ENCODE data around the gene S100P. TPM values are rescaled to one million over a fixed set of nuclear protein-coding genes. Genes with fewer than 3 reads are reported as not detected.
"Not testable (repeated sequence)": the region's sequence is repeated elsewhere in the genome, so short reads cannot be mapped to it uniquely, and the experiment has no call there.

S100P gene
- total and polyA plus RNA-seq, 2 donors (not counting 1 experiment from before 2014, with no cell fraction given), result 0.07 TPM; not detected in 1

DNA sequence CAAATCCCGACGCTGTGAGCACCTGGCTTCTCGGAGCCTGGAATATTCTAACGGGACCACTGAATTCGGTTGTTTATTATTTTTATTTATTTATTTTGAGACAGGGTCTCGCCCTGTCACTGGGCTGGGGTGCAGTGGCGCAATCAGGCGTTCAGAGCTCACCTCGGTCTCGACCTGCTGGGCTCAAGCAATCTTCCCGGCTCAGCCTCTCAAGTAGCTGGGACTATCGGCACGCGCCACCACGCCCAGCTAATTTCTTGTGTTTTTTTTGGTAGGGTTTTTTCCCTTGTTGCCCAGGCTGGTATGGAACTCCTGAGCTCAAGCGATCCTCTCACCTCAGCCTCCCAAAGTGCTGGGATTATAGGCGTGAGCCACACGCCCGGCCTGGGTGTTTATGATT is 21.5 kb upstream of the S100P start:
- intact Hi-C loops (cut with micrococcal nuclease), result no loop called here
- Histone ChIP-seq H3K27me3 (replicated peaks in 1 of 4; ENCODE audit: control extremely low read depth in 1 of 4, control insufficient read depth in 3 of 4, insufficient read depth in 4 of 4, low read length in 3 of 4) (peaks cover 0 to 2% (median 0%) of the 10 kb centered on the region in 4 experiments), H3K9ac (ENCODE audit: low read length) (no peak overlapping the region), H3K4me2 (replicated peaks; ENCODE audit: low read depth, low read length, poor library complexity, severe bottlenecking) (no peak overlapping the region), H3K79me2 (ENCODE audit: control insufficient read depth, insufficient read depth, low read length) (peaks cover 21% of the 10 kb centered on the region), H2AFZ (ENCODE audit: insufficient read depth, low read depth, low read length, poor library complexity, severe bottlenecking) (no peak overlapping the region), H3K9me3 (ENCODE audit: control extremely low read depth in 1 of 3, control insufficient read depth in 2 of 3, insufficient read depth in 1 of 3, low read length in 2 of 3) (peaks cover 0 to 2% (median 0%) of the 10 kb centered on the region in 3 donors), H3K27ac (ENCODE audit: low read length in 2 of 2) (no peak overlapping the region), H4K20me1 (ENCODE audit: control insufficient read depth, insufficient read depth, low read length, poor library complexity, severe bottlenecking) (peaks cover 22% of the 10 kb centered on the region), H3K4me1 (ENCODE audit: control insufficient read depth in 2 of 2, insufficient read depth in 2 of 2, low read length in 2 of 2) (peaks cover 26 to 34% of the 10 kb centered on the region in 2 donors), H3K36me3 (replicated peaks in 1 of 2; ENCODE audit: control extremely low read depth in 1 of 2, control insufficient read depth in 1 of 2, extremely low read depth in 1 of 2, insufficient read depth in 2 of 2, low read length in 1 of 2) (peaks cover 0 to 16% of the 10 kb centered on the region in 2 experiments), H3K4me3 (ENCODE audit: control extremely low read depth in 1 of 5, extremely low read depth in 1 of 5, insufficient read depth in 1 of 5, low read depth in 2 of 5, low read length in 4 of 5) (no peak overlapping the region)
- CTCF ChIA-PET, result interaction anchor here (1.0 to 3.4 kb wide), 2 partner anchors 202 to 371 kb away, joined by 3 to 14 read pairs; partner anchors contain the start of gene TADA2B
- ATAC-seq (ENCODE audit: low read depth), result no peak
- no peaks in the 10 kb centered on the region for H3K9me3 Mint-ChIP-seq (ENCODE audit: insufficient read depth)
- H3K27ac Mint-ChIP-seq, result no peak overlapping the region
- WGBS (ENCODE audit: insufficient coverage), result 96% methylated on average over 16 of the region's 19 CpGs
- POLR2A ChIA-PET, result interaction anchor here (0.6 kb wide), 1 partner anchor 32 kb away, joined by 3 read pairs; the partner anchor contains the start of gene MRFAP1
- peaks cover 35% of the 10 kb centered on the region for H3K4me1 Mint-ChIP-seq
- H3K4me3 Mint-ChIP-seq, result no peak overlapping the region
- no peak for DNase-seq
- TF ChIP-seq, protein P1, sequence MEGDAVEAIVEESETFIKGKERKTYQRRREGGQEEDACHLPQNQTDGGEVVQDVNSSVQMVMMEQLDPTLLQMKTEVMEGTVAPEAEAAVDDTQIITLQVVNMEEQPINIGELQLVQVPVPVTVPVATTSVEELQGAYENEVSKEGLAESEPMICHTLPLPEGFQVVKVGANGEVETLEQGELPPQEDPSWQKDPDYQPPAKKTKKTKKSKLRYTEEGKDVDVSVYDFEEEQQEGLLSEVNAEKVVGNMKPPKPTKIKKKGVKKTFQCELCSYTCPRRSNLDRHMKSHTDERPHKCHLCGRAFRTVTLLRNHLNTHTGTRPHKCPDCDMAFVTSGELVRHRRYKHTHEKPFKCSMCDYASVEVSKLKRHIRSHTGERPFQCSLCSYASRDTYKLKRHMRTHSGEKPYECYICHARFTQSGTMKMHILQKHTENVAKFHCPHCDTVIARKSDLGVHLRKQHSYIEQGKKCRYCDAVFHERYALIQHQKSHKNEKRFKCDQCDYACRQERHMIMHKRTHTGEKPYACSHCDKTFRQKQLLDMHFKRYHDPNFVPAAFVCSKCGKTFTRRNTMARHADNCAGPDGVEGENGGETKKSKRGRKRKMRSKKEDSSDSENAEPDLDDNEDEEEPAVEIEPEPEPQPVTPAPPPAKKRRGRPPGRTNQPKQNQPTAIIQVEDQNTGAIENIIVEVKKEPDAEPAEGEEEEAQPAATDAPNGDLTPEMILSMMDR (IDR thresholded peaks at IDR 0.05), result no peak
- TF ChIP-seq EZH2 (IDR thresholded peaks at IDR 0.05; ENCODE audit: borderline replicate concordance, insufficient read depth, low read depth, low read length, poor library complexity, severe bottlenecking), result no peak
- no peaks in the 10 kb centered on the region for H3K27me3 Mint-ChIP-seq

DNA sequence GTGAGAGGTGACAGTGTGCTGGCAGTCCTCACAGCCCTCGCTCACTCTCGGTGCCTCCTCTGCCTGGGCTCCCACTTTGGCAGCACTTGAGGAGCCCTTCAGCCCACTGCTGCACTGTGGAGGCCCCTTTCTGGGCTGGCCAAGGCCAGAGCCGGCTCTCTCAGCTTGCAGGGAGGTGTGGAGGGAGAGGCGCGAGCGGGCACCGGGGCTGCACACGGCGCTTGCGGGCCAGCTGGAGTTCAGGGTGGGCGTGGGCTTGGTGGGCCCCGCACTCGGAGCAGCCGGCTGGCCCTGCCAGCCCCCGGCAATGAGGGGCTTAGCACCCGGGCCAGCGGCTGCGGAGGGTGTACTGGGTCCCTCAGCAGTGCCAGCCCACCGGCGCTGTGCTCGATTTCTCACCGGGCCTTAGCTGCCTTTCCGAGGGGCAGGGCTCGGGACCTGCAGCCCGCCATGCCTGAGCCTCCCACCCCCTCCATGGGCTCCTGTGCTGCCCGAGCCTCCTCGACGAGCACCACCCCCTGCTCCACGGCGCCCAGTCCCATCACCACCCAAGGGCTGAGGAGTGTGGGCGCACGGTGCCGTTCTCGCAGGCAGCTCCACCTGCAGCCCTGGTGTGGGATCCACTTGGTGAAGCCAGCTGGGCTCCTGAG is 21.0 kb upstream of the S100P start:
- DNase-seq; H3K4me2 ChIP-seq (replicated peaks; ENCODE audit: low read depth, low read length, poor library complexity, severe bottlenecking); H3K27me3 Mint-ChIP-seq; ATAC-seq (ENCODE audit: low read depth); H3K9ac ChIP-seq (ENCODE audit: low read length); H3K27ac ChIP-seq (ENCODE audit: low read length in 2 of 2); intact Hi-C loops (cut with micrococcal nuclease); H2AFZ ChIP-seq (ENCODE audit: insufficient read depth, low read depth, low read length, poor library complexity, severe bottlenecking); H3K9me3 Mint-ChIP-seq (ENCODE audit: insufficient read depth); H3K4me3 ChIP-seq (ENCODE audit: control extremely low read depth in 1 of 5, extremely low read depth in 1 of 5, insufficient read depth in 1 of 5, low read depth in 2 of 5, low read length in 4 of 5); H3K27me3 ChIP-seq (replicated peaks in 1 of 4; ENCODE audit: control extremely low read depth in 1 of 4, control insufficient read depth in 3 of 4, insufficient read depth in 4 of 4, low read length in 3 of 4); H3K9me3 ChIP-seq (ENCODE audit: control extremely low read depth in 1 of 3, control insufficient read depth in 2 of 3, insufficient read depth in 1 of 3, low read length in 2 of 3): not testable (repeated sequence)
- peaks cover 21% of the 10 kb centered on the region for H3K79me2 ChIP-seq (ENCODE audit: control insufficient read depth, insufficient read depth, low read length)
- Mint-ChIP-seq H3K27ac (peak overlapping the region; percentile 99), H3K4me1 (peaks cover 40% of the 10 kb centered on the region), H3K4me3 (peak overlapping the region; percentile 91)
- WGBS (ENCODE audit: insufficient coverage), result 98% methylated on average over 17 of the region's 34 CpGs
- H3K4me1 ChIP-seq (ENCODE audit: control insufficient read depth in 2 of 2, insufficient read depth in 2 of 2, low read length in 2 of 2), result peaks cover 27 to 35% of the 10 kb centered on the region in 2 donors
- H3K36me3 ChIP-seq (replicated peaks in 1 of 2; ENCODE audit: control extremely low read depth in 1 of 2, control insufficient read depth in 1 of 2, extremely low read depth in 1 of 2, insufficient read depth in 2 of 2, low read length in 1 of 2), result peaks cover 0 to 16% of the 10 kb centered on the region in 2 experiments
- POLR2A ChIA-PET, result interaction anchor here (1.2 to 1.6 kb wide), 5 partner anchors 14 to 98 kb away, joined by 3 to 23 read pairs (median 8); partner anchors contain the start of genes BLOC1S4, MAN2B2, MRFAP1 and MRFAP1L1
- CTCF ChIA-PET, result interaction anchor here (1.0 to 3.4 kb wide), 4 partner anchors 12 to 370 kb away, joined by 3 to 14 read pairs (median 3); partner anchors contain the start of gene TADA2B
- peaks cover 25% of the 10 kb centered on the region for H4K20me1 ChIP-seq (ENCODE audit: control insufficient read depth, insufficient read depth, low read length, poor library complexity, severe bottlenecking)

DNA sequence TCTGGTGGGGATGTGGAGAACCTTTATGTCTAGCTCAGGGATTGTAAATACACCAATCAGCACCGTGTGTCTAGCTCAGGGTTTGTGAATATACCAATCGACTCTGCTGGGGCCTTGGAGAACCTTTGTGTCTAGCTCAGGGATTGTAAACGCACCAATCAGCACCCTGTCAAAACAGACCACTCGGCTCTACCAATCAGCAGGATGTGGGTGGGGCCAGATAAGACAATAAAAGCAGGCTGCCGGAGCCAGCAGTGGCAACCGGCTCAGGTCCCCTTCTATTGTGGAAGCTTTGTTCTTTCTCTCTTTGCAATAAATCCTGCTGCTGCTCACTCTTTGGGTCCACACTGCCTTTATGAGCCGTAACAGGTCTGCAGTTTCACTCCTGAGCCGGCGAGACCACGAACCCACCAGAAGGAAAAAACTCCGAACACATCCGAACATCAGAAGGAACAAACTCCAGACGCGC is 20.5 kb upstream of the S100P start:
- Histone ChIP-seq H3K4me1 (ENCODE audit: control insufficient read depth in 2 of 2, insufficient read depth in 2 of 2, low read length in 2 of 2) (peaks cover 27 to 35% of the 10 kb centered on the region in 2 donors), H3K79me2 (ENCODE audit: control insufficient read depth, insufficient read depth, low read length) (peaks cover 21% of the 10 kb centered on the region), H2AFZ (ENCODE audit: insufficient read depth, low read depth, low read length, poor library complexity, severe bottlenecking) (peak overlapping the region; percentile 88), H3K4me2 (replicated peaks; ENCODE audit: low read depth, low read length, poor library complexity, severe bottlenecking) (peak overlapping the region; percentile 84), H3K36me3 (replicated peaks in 1 of 2; ENCODE audit: control extremely low read depth in 1 of 2, control insufficient read depth in 1 of 2, extremely low read depth in 1 of 2, insufficient read depth in 2 of 2, low read length in 1 of 2) (peaks cover 0 to 16% of the 10 kb centered on the region in 2 experiments), H3K4me3 (ENCODE audit: control extremely low read depth in 1 of 5, extremely low read depth in 1 of 5, insufficient read depth in 1 of 5, low read depth in 2 of 5, low read length in 4 of 5) (peak overlapping the region; percentile 22 to 82 (median 63)), H3K27ac (ENCODE audit: low read length in 2 of 2) (peak overlapping the region; percentile 67 to 71), H3K9ac (ENCODE audit: low read length) (peak overlapping the region; percentile 78), H4K20me1 (ENCODE audit: control insufficient read depth, insufficient read depth, low read length, poor library complexity, severe bottlenecking) (peaks cover 25% of the 10 kb centered on the region)
- ChIA-PET CTCF (interaction anchor here (1.2 to 3.4 kb wide), 4 partner anchors 13 to 201 kb away, joined by 3 to 14 read pairs (median 4); partner anchors contain the start of gene MRFAP1L1), POLR2A (interaction anchor here (1.2 to 1.9 kb wide), 6 partner anchors 14 to 236 kb away, joined by 3 to 23 read pairs (median 6); partner anchors contain the start of genes BLOC1S4, MAN2B2, MRFAP1 and MRFAP1L1)
- H3K27me3 Mint-ChIP-seq; ATAC-seq (ENCODE audit: low read depth); H3K9me3 ChIP-seq (ENCODE audit: control extremely low read depth in 1 of 3, control insufficient read depth in 2 of 3, insufficient read depth in 1 of 3, low read length in 2 of 3); intact Hi-C loops (cut with micrococcal nuclease); H3K27me3 ChIP-seq (replicated peaks in 1 of 4; ENCODE audit: control extremely low read depth in 1 of 4, control insufficient read depth in 3 of 4, insufficient read depth in 4 of 4, low read length in 3 of 4); H3K9me3 Mint-ChIP-seq (ENCODE audit: insufficient read depth): not testable (repeated sequence)
- WGBS (ENCODE audit: insufficient coverage), result 36% methylated on average over 10 of the region's 14 CpGs
- Mint-ChIP-seq H3K4me3 (peak overlapping the region; percentile 91), H3K4me1 (peaks cover 41% of the 10 kb centered on the region), H3K27ac (peak overlapping the region; percentile 99)
- DNase-seq, result peak; percentile 55

All from B cell (primary cell).